GM18873 (cell line): ENCODE data around the gene ANP32A.

Experiments
- ATAC-seq: cut with Tn5 transposase; IDR thresholded peaks from one replicate; pipeline ENCODE4 v1.9.1; 2021; ENCODE audit warnings: mild to moderate bottlenecking, moderate library complexity, moderate number of reproducible peaks; ENCODE audit not compliant: unreplicated experiment, low FRiP score

ANP32A gene

GRCh38 chr15:68784206-68784605 lies 36.5 kb downstream of the ANP32A start:
- no peak for ATAC-seq

- no peak for ATAC-seq
Observed at GRCh38 chr15:68783226-68784058, 37.3 kb downstream of the ANP32A start.

- no peak for ATAC-seq
Observed at GRCh38 chr15:68782589-68783161, 38.0 kb downstream of the ANP32A start.

GRCh38 chr15:68781766-68782588 lies 38.7 kb downstream of the ANP32A start:
- no peak for ATAC-seq

- ATAC-seq, result no peak
Observed at GRCh38 chr15:68781217-68781616, 39.5 kb downstream of the ANP32A start.

- no peak for ATAC-seq
Observed at GRCh38 chr15:68778876-68779275, 41.8 kb downstream of the ANP32A start.

GRCh38 chr15:68776477-68777270 lies 44.0 kb downstream of the ANP32A start:
- ATAC-seq, result no peak

- no peak for ATAC-seq
Observed at GRCh38 chr15:68775671-68776476, 44.8 kb downstream of the ANP32A start.

GRCh38 chr15:68775236-68775577 lies 45.5 kb downstream of the ANP32A start:
- ATAC-seq, result no peak

GRCh38 chr15:68774521-68775235 lies 46.0 kb downstream of the ANP32A start:
- ATAC-seq, result no peak

- no peak for ATAC-seq
Observed at GRCh38 chr15:68774120-68774519, 46.6 kb downstream of the ANP32A start.

GRCh38 chr15:68773036-68773435 lies 47.7 kb downstream of the ANP32A start:
- ATAC-seq, result no peak

GRCh38 chr15:68770216-68770615 lies 50.5 kb downstream of the ANP32A start:
- no peak for ATAC-seq

GRCh38 chr15:68769702-68770101 lies 51.0 kb downstream of the ANP32A start:
- no peak for ATAC-seq

GRCh38 chr15:68768321-68768720 lies 52.4 kb downstream of the ANP32A start:
- no peak for ATAC-seq

- no peak for ATAC-seq
Observed at GRCh38 chr15:68767833-68768232, 52.9 kb downstream of the ANP32A start.

- no peak for ATAC-seq
Observed at GRCh38 chr15:68765602-68766368, 54.9 kb downstream of the ANP32A start.

- no peak for ATAC-seq
Observed at GRCh38 chr15:68764090-68764489, 56.6 kb downstream of the ANP32A start.
